PFSK-1 (cell line): ENCODE measurements around the gene EPB41L4A.

Experiments used
- FOXP2 ChIP-seq: optimal IDR thresholded peaks from 2 replicates; pipeline ENCODE3; 2011; ENCODE audit warnings: borderline replicate concordance, control low read depth, inconsistent platforms; ENCODE audit not compliant: insufficient read depth; ENCODE audit errors: extremely low read length, extremely low read depth
- POLR2AphosphoS5 ChIP-seq: IDR thresholded peaks from 2 replicates; pipeline ENCODE4 v1.6.1; 2012; ENCODE audit warnings: low read depth, mild to moderate bottlenecking, control low read depth, low read length, moderate library complexity
- REST ChIP-seq, 2 experiments: IDR thresholded peaks; 2 replicates each; pipeline versions ENCODE4 v1.6.1 to v1.8.0; 2011 to 2012; ENCODE audit warnings: low read depth in 2 of 2, low read length in 2 of 2, control low read depth in 1 of 2, inconsistent platforms in 1 of 2, mild to moderate bottlenecking in 1 of 2, moderate library complexity in 1 of 2; ENCODE audit not compliant: insufficient read depth in 1 of 2
- SIN3A ChIP-seq: IDR thresholded peaks from 2 replicates; pipeline ENCODE4 v1.6.1; 2012; ENCODE audit warnings: mild to moderate bottlenecking, low read length, moderate library complexity, borderline replicate concordance; ENCODE audit not compliant: insufficient read depth
- TAF1 ChIP-seq: IDR thresholded peaks from 2 replicates; pipeline ENCODE4 v1.6.1; 2012; ENCODE audit warnings: low read length, control low read depth, borderline replicate concordance; ENCODE audit not compliant: insufficient read depth

EPB41L4A gene

GRCh38 chr5:112388739-112389138, 30.3 kb downstream of the EPB41L4A start:
- TF ChIP-seq FOXP2 (no peak), REST (IDR thresholded peaks at IDR 0.05; ENCODE audit: insufficient read depth in 1 of 2, low read depth in 2 of 2, low read length in 2 of 2) (no peak), TAF1 (no peak), POLR2AphosphoS5 (no peak), SIN3A (no peak)

- no peak for TF ChIP-seq FOXP2
- no peak for TF ChIP-seq TAF1
- TF ChIP-seq POLR2AphosphoS5 = no peak
- no peak for TF ChIP-seq SIN3A
Observed at GRCh38 chr5:112388074-112388473, 31.0 kb downstream of the EPB41L4A start.

GRCh38 chr5:112386766-112387165, 32.3 kb downstream of the EPB41L4A start:
- TF ChIP-seq TAF1 (no peak), REST (IDR thresholded peaks at IDR 0.05; ENCODE audit: insufficient read depth in 1 of 2, low read depth in 2 of 2, low read length in 2 of 2) (no peak), FOXP2 (no peak), POLR2AphosphoS5 (no peak), SIN3A (no peak)

GRCh38 chr5:112385969-112386368, 33.1 kb downstream of the EPB41L4A start:
- TF ChIP-seq TAF1 = no peak
- TF ChIP-seq FOXP2 = no peak

- TF ChIP-seq FOXP2 (no peak), POLR2AphosphoS5 (no peak), TAF1 (no peak), SIN3A (no peak), REST (IDR thresholded peaks at IDR 0.05; ENCODE audit: insufficient read depth in 1 of 2, low read depth in 2 of 2, low read length in 2 of 2) (no peak)
Observed at GRCh38 chr5:112385566-112385965, 33.5 kb downstream of the EPB41L4A start.

- TF ChIP-seq TAF1 (no peak), SIN3A (no peak), POLR2AphosphoS5 (no peak), REST (IDR thresholded peaks at IDR 0.05; ENCODE audit: insufficient read depth in 1 of 2, low read depth in 2 of 2, low read length in 2 of 2) (no peak), FOXP2 (no peak)
Observed at GRCh38 chr5:112384523-112384922, 34.6 kb downstream of the EPB41L4A start.
